ENCODE data around the gene ADIRF.

GRCh38 chr10:86937502-86938154, 30.7 kb upstream of the ADIRF start:
- TF ChIP-seq CTCF (conservative IDR thresholded peaks at IDR 0.05; ENCODE audit: low read length) (no peak), EZH2phosphoT487 (IDR thresholded peaks at IDR 0.05; ENCODE audit: borderline replicate concordance, low read depth, low read length) (no peak)
